ENCODE results near the gene PIEZO2.
A peak's percentile ranks its signal among the peaks of the same experiment; 100 is the strongest.

DNA sequence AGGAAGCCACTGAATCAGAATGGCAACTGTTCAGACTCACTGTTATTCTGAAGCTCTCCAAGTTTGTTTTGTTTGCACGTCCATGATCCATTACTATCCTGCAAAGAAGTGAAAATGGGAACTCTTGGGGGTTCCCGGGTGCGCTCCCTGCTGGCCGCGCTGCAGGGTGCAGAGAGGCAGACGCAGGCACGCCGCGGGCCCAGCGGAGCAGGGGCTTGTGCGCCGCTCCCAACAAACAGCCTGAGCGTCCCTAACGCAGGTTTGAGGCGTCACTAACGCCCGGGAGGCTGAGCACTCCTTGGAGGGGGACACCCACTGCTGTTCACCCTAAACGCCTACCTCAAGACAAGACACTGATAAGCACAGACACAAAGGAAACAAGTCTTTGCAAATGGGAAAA is 14.3 kb upstream of the PIEZO2 start:
- TF ChIP-seq, protein P1, sequence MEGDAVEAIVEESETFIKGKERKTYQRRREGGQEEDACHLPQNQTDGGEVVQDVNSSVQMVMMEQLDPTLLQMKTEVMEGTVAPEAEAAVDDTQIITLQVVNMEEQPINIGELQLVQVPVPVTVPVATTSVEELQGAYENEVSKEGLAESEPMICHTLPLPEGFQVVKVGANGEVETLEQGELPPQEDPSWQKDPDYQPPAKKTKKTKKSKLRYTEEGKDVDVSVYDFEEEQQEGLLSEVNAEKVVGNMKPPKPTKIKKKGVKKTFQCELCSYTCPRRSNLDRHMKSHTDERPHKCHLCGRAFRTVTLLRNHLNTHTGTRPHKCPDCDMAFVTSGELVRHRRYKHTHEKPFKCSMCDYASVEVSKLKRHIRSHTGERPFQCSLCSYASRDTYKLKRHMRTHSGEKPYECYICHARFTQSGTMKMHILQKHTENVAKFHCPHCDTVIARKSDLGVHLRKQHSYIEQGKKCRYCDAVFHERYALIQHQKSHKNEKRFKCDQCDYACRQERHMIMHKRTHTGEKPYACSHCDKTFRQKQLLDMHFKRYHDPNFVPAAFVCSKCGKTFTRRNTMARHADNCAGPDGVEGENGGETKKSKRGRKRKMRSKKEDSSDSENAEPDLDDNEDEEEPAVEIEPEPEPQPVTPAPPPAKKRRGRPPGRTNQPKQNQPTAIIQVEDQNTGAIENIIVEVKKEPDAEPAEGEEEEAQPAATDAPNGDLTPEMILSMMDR (IDR thresholded peaks at IDR 0.05; ENCODE audit: poor library complexity): peak; percentile 72
- TF ChIP-seq EZH2 (IDR thresholded peaks at IDR 0.05; ENCODE audit: borderline replicate concordance): no peak
- no peak for TF ChIP-seq EZH2phosphoT487 (IDR thresholded peaks at IDR 0.05; ENCODE audit: low read depth, severe bottlenecking, unreplicated experiment)

Data from hepatocyte (in vitro differentiated cells).